ENCODE measurements around the gene MEF2A. TPM values are rescaled to one million over a fixed set of nuclear protein-coding genes. Genes with fewer than 3 reads are reported as not detected.

MEF2A gene
- polyA plus RNA-seq, 1 experiment, result 34.3 TPM

DNA sequence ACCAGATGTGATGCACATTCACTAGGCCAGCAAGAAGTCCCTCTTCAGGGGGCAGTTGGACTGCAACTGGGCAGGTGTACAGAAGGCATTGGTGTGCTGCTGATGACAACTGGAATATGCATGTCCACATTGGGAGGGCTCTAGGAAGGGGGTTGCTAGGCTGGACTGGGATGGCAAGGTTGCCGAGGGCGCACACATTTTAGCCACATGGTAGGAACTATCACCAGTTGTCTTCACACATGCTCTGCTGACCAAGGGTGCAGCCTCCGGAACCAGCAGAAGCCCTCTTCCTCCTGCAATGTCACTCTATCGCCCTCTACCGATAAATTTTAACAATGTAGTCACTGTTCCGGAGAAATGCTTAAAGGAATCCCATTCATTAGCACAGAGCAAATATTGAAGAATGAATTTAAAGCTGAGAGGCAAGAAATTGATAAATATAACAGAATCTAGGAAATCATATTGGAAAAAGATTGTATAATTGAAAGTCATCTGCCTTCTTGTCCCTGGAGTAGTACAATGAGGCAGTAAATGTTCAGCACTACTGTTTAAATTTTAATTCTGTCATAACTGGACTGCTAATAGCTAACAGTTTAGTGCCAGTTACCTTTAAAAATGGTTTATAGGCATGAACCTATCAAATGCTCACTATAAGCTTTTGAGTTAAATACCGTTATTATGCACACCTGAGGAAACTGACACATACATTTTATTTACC is 190.1 kb downstream of the MEF2A start:
- ChIA-PET CTCF (interaction anchor here (0.7 to 3.6 kb wide), 20 partner anchors 9 to 506 kb away, joined by 3 to 22 read pairs (median 4); partner anchors contain the start of gene LYSMD4), POLR2A (no interaction called here)
- no peaks in the 10 kb centered on the region for H3K27me3 ChIP-seq (ENCODE audit: control insufficient read depth, insufficient read depth, low read length)
- no peak for DNase-seq (ENCODE audit: low read depth)
- no peak overlapping the region for H3K4me3 ChIP-seq (ENCODE audit: low read depth, low read length)
- TF ChIP-seq, protein P1, sequence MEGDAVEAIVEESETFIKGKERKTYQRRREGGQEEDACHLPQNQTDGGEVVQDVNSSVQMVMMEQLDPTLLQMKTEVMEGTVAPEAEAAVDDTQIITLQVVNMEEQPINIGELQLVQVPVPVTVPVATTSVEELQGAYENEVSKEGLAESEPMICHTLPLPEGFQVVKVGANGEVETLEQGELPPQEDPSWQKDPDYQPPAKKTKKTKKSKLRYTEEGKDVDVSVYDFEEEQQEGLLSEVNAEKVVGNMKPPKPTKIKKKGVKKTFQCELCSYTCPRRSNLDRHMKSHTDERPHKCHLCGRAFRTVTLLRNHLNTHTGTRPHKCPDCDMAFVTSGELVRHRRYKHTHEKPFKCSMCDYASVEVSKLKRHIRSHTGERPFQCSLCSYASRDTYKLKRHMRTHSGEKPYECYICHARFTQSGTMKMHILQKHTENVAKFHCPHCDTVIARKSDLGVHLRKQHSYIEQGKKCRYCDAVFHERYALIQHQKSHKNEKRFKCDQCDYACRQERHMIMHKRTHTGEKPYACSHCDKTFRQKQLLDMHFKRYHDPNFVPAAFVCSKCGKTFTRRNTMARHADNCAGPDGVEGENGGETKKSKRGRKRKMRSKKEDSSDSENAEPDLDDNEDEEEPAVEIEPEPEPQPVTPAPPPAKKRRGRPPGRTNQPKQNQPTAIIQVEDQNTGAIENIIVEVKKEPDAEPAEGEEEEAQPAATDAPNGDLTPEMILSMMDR (IDR thresholded peaks at IDR 0.05; ENCODE audit: insufficient read depth, low read depth, low read length), result peak; percentile 84
- H3K36me3 ChIP-seq (ENCODE audit: control insufficient read depth, insufficient read depth, low read length), result no peaks in the 10 kb centered on the region

- CTCF ChIA-PET, result interaction anchor here (0.8 to 1.2 kb wide), 2 partner anchors 8 to 31 kb away, joined by 3 to 4 read pairs; no protein-coding TSS in a partner anchor
- Histone ChIP-seq H3K4me3 (ENCODE audit: low read depth, low read length) (no peak overlapping the region), H3K27me3 (ENCODE audit: control insufficient read depth, insufficient read depth, low read length) (no peaks in the 10 kb centered on the region), H3K36me3 (ENCODE audit: control insufficient read depth, insufficient read depth, low read length) (no peaks in the 10 kb centered on the region)
- POLR2A ChIA-PET, result no interaction called here
- no peak for DNase-seq (ENCODE audit: low read depth)
- TF ChIP-seq, protein P1 (IDR thresholded peaks at IDR 0.05; ENCODE audit: insufficient read depth, low read depth, low read length), result no peak
These were observed 196.5 kb downstream of the MEF2A start for GRCh38 chr15:99762288-99762687.

GRCh38 chr15:99763827-99764226 is 198.0 kb downstream of the MEF2A start:
- Histone ChIP-seq H3K27me3 (ENCODE audit: control insufficient read depth, insufficient read depth, low read length) (no peaks in the 10 kb centered on the region), H3K36me3 (ENCODE audit: control insufficient read depth, insufficient read depth, low read length) (no peaks in the 10 kb centered on the region), H3K4me3 (ENCODE audit: low read depth, low read length) (no peak overlapping the region)
- no peak for DNase-seq (ENCODE audit: low read depth)
- ChIA-PET CTCF (no interaction called here), POLR2A (no interaction called here)
- TF ChIP-seq, protein P1 (IDR thresholded peaks at IDR 0.05; ENCODE audit: insufficient read depth, low read depth, low read length), result no peak

GRCh38 chr15:99764522-99764921 is 198.7 kb downstream of the MEF2A start:
- DNase-seq (ENCODE audit: low read depth), result no peak
- Histone ChIP-seq H3K27me3 (ENCODE audit: control insufficient read depth, insufficient read depth, low read length) (no peaks in the 10 kb centered on the region), H3K4me3 (ENCODE audit: low read depth, low read length) (no peak overlapping the region), H3K36me3 (ENCODE audit: control insufficient read depth, insufficient read depth, low read length) (no peaks in the 10 kb centered on the region)
- CTCF ChIA-PET, result interaction anchor here (0.7 kb wide), 1 partner anchor 8 kb away, joined by 3 read pairs; no protein-coding TSS in a partner anchor
- POLR2A ChIA-PET, result no interaction called here
- TF ChIP-seq, protein P1 (IDR thresholded peaks at IDR 0.05; ENCODE audit: insufficient read depth, low read depth, low read length), result no peak

Small RNA genes within 50 kb of the gene (small RNA-seq; reads per million reads assigned to genes)
- not detected for gene RF00019 (ENCODE audit: insufficient read length, low read depth, low replicate concordance)

Other genes starting within 250 kb of the MEF2A start
- 2.1 and 2.7 TPM in 2 replicates for gene LYSMD4, start 167.5 kb downstream of the MEF2A start, polyA plus RNA-seq (2011; rRNA removed)

Data from BJ (cell line).